Keratinocyte (primary cell): ENCODE measurements around the gene NR1D2.

Experiments
- EZH2 ChIP-seq: IDR thresholded peaks from one replicate; pipeline ENCODE4 v1.6.1; 2012; ENCODE audit warnings: inconsistent platforms, mild to moderate bottlenecking, low read length, moderate library complexity
- TF ChIP-seq, protein P1 (sequence below), 3 experiments: IDR thresholded peaks in 1 of 3; conservative IDR thresholded peaks in 1 of 3; optimal IDR thresholded peaks in 1 of 3; 2 replicates in 2 of 3; 3 replicates in 1 of 3; pipeline versions ENCODE3 to v1.5.1; 2011; ENCODE audit warnings: low read length in 3 of 3, mild to moderate bottlenecking in 3 of 3, moderate library complexity in 2 of 3, control low read depth in 1 of 3, inconsistent platforms in 1 of 3; ENCODE audit not compliant: insufficient read depth in 2 of 3; ENCODE audit errors: extremely low read depth in 1 of 3

DNA sequence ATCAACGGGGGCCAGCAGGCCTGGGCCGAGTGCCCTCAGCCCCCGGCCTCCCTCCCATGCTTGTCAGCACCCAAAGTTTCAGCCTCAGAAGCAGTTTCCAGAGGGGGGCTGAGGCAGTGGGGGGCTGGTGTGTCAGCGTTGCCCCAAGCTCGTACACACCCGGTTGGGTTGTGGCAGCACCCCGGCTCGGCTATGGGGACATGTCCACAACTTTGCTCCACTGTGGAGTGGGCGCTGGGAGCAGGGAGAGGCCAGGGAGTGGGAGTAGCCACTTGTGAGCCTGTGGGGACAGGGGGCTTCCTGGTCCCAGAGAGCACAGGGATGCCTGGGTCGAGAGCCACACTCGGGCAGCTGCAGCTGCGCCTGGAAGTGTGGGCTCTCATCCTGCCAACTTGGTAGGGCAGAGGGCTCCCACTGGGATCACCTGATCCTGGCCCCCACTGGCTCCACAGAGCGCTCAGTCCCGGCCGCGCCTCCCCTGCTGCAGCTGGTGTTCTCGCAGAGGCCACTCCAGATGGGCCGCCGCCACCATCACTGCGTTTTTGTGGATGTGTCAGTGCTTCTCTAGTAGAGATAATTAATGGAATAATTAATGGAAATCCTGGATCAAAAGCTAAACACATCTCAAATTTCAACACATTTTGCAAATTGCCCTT is 75.1 kb downstream of the NR1D2 start:
- TF ChIP-seq, protein P1, sequence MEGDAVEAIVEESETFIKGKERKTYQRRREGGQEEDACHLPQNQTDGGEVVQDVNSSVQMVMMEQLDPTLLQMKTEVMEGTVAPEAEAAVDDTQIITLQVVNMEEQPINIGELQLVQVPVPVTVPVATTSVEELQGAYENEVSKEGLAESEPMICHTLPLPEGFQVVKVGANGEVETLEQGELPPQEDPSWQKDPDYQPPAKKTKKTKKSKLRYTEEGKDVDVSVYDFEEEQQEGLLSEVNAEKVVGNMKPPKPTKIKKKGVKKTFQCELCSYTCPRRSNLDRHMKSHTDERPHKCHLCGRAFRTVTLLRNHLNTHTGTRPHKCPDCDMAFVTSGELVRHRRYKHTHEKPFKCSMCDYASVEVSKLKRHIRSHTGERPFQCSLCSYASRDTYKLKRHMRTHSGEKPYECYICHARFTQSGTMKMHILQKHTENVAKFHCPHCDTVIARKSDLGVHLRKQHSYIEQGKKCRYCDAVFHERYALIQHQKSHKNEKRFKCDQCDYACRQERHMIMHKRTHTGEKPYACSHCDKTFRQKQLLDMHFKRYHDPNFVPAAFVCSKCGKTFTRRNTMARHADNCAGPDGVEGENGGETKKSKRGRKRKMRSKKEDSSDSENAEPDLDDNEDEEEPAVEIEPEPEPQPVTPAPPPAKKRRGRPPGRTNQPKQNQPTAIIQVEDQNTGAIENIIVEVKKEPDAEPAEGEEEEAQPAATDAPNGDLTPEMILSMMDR (optimal IDR thresholded peaks at IDR 0.05 in 1 of 3, IDR thresholded peaks at IDR 0.05 in 1 of 3, conservative IDR thresholded peaks at IDR 0.05 in 1 of 3; ENCODE audit: extremely low read depth in 1 of 3, insufficient read depth in 2 of 3, low read length in 3 of 3), result no peak
- TF ChIP-seq EZH2, result no peak
